Calu3 (cell line): Measurements from ENCODE around the gene CYB561D2. TPM values are rescaled to one million over a fixed set of nuclear protein-coding genes. Genes with fewer than 3 reads are reported as not detected.

Source experiments
- BruUV-seq: library from RNA; stranded (reverse); fragments of 400-500 nt; replicated peaks from 2 replicates; lab custom pipeline; 2021; lab: Mats Ljungman, UMichigan
- CTCF ChIA-PET: fragments of 300-600 bp; sonication (Branson Sonifier 250); formaldehyde crosslinking; loops from one replicate; lab custom pipeline; 2022; ENCODE audit warnings: antibody characterized with exemption; lab: Charles Lee
- DNase-seq: peaks from one replicate; pipeline ENCODE4 v3.0.0; 2022
- H3K27ac Mint-ChIP-seq: one replicate; pipeline ENCODE4 v1.8.0; 2022; ENCODE audit warnings: mixed read lengths; ENCODE audit not compliant: unreplicated experiment
- H3K27me3 Mint-ChIP-seq: one replicate; pipeline ENCODE4 v1.8.0; 2022; ENCODE audit warnings: mixed read lengths; ENCODE audit not compliant: unreplicated experiment
- H3K36me3 Mint-ChIP-seq: one replicate; pipeline ENCODE4 v1.8.0; 2022; ENCODE audit warnings: mild to moderate bottlenecking, moderate library complexity, mixed read lengths; ENCODE audit not compliant: insufficient read depth, unreplicated experiment
- H3K4me1 Mint-ChIP-seq: one replicate; pipeline ENCODE4 v1.8.0; 2022; ENCODE audit warnings: mild to moderate bottlenecking, low read depth, mixed read lengths; ENCODE audit not compliant: unreplicated experiment
- H3K4me3 Mint-ChIP-seq: one replicate; pipeline ENCODE4 v1.8.0; 2022; ENCODE audit warnings: mild to moderate bottlenecking, low read depth, moderate library complexity, mixed read lengths; ENCODE audit not compliant: unreplicated experiment
- H3K9me3 Mint-ChIP-seq: one replicate; pipeline ENCODE4 v1.8.0; 2022; ENCODE audit warnings: low read depth, mixed read lengths; ENCODE audit not compliant: unreplicated experiment
- intact Hi-C: fragments of 100-400 bp; cut with micrococcal nuclease; formaldehyde crosslinking; loops from one replicate; pipeline ENCODE4 v1.10.0; 2022; ENCODE audit not compliant: unreplicated experiment
- total RNA-seq: library from RNA; stranded (reverse); gene quantifications from 2 replicates; pipeline ENCODE4 v1.2.3, GENCODE V29; 2022
- TF ChIP-seq, protein P1 (sequence below): fragments of 200-600 bp; IDR thresholded peaks from one replicate; pipeline ENCODE4 v1.8.0; 2022; ENCODE audit warnings: antibody characterized with exemption; ENCODE audit not compliant: unreplicated experiment

Gene CYB561D2
- total RNA-seq, 1 experiment from 2014 or later = 19.4 TPM

DNA sequence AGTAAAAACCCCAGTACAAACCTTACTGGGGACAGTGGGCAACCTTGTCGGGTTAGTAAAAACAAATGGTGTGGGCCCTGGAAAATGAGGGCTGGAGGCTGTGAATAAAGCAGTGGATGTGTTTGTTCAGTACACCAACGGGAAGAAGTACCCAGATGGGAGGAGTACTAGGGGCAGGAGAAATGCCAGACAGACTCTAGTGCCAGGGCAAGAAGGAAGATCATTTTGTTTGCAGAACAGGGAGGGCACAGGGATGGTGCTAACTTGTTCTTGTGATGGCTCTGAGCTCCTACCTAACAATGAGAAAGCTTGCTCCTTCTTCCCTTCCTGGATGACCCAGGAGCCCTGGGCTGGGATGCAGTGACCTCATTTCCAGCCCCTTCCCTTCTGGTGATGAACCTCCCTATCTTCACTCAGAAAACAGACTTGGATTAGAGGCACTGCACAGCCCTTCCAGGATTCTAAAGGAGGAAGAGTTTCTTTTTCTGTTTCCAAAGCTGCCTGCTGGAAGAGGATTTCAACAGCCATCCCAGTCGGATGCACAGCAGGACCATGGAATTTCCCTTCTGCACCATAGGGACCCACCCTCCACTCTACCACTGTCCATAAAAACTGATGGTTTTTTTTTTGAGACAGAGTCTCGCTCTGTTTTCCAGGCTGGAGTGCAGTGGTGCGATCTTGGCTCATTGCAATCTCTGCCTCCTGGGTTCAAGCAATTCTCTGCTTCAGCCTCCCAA is 16.2 kb upstream of the CYB561D2 start:
- no peak overlapping the region for H3K27ac Mint-ChIP-seq
- no TSS peak for BruUV-seq
- CTCF ChIA-PET = interaction anchor here (0.7 kb wide), 1 partner anchor 113 kb away, joined by 3 read pairs; no protein-coding TSS in a partner anchor
- H3K4me1 Mint-ChIP-seq = peaks cover 11% of the 10 kb centered on the region
- TF ChIP-seq, protein P1, sequence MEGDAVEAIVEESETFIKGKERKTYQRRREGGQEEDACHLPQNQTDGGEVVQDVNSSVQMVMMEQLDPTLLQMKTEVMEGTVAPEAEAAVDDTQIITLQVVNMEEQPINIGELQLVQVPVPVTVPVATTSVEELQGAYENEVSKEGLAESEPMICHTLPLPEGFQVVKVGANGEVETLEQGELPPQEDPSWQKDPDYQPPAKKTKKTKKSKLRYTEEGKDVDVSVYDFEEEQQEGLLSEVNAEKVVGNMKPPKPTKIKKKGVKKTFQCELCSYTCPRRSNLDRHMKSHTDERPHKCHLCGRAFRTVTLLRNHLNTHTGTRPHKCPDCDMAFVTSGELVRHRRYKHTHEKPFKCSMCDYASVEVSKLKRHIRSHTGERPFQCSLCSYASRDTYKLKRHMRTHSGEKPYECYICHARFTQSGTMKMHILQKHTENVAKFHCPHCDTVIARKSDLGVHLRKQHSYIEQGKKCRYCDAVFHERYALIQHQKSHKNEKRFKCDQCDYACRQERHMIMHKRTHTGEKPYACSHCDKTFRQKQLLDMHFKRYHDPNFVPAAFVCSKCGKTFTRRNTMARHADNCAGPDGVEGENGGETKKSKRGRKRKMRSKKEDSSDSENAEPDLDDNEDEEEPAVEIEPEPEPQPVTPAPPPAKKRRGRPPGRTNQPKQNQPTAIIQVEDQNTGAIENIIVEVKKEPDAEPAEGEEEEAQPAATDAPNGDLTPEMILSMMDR = no peak
- H3K27me3 Mint-ChIP-seq = peaks cover 8% of the 10 kb centered on the region
- H3K4me3 Mint-ChIP-seq = no peak overlapping the region
- H3K36me3 Mint-ChIP-seq = peaks cover 43% of the 10 kb centered on the region
- H3K9me3 Mint-ChIP-seq = no peaks in the 10 kb centered on the region
- no peak for DNase-seq
- intact Hi-C loops = no loop called here

DNA sequence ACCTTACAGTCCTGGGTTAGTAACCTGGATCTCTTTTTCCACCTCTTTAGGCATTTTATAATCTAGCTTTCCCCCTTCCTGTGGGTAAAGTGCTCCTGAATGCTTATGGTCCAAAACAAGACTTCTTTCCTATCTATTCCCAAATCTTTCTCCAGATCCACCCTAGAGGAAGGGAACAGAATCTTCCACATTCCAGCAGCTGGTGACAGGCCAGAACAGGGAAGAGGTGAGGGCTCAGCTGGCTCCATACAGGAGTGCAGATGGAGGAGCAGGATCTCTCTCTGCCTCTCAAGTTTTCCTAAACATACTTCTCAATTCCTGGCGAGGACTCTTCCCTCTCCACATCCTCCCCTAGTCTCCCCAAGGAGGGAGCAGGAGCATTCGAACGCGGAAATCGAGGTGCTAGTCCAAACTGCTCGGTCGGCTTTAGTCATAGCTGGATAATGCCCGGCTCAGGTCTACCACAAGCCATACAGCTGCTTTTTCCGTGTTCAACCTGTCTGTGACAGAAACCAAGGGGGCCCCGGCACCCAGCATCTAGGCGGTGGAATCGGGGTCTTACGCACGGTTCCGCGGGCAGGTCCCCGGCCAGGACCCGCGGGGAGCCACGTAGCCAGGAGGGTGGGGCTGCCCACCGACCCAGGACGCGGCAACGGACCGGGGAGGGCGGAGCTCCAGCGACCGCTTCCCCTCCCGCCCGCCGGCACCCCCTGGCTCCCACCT is 14.0 kb upstream of the CYB561D2 start:
- Mint-ChIP-seq H3K27me3 (peaks cover 18% of the 10 kb centered on the region), H3K36me3 (peaks cover 37% of the 10 kb centered on the region), H3K4me3 (peak overlapping the region; percentile 93), H3K9me3 (no peaks in the 10 kb centered on the region), H3K4me1 (peaks cover 11% of the 10 kb centered on the region), H3K27ac (peak overlapping the region; percentile 82)
- TF ChIP-seq, protein P1 = no peak
- intact Hi-C loops = no loop called here
- DNase-seq = no peak
- TSS peak; percentile 70 for BruUV-seq
- CTCF ChIA-PET = interaction anchor here (0.7 to 2.7 kb wide), 15 partner anchors 9 to 109 kb away, joined by 3 to 15 read pairs (median 3); partner anchors contain the start of genes CYB561D2, LSMEM2, NPRL2 and SEMA3B

DNA sequence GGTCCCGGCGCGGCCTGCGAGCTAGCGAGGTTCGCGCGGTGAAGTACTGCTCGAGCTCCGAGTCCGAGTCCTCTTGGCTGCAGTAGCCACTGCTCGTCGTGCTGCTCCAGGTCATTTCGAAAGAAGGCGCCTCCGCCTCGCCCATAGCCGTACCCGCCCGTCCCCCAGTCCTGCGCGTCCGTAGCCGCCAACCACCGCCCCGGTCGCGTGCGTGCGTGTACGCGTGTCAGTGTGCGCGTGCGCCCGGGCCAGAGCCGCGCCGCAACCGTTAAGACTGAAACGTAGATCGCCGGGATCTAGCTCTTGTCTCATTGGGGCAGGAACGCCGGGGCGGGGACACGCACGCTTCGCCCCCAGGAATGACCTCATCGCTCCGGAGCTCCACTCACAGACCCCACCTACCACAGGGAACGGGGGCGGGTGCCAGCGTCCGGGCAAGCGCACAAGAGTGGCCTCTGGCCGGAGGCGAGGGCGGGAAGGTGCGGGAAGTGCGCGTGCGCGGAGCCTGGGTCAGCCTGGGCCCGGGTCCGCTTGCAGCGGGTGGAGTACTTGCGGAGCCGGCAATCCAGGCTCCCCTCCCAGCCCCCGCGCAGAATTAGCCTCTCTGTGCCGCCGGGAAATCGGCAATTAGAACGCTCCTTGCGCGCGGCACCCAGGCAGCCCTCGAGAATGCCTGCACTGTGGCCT is 13.3 kb upstream of the CYB561D2 start:
- no peaks in the 10 kb centered on the region for H3K9me3 Mint-ChIP-seq

More for the DNA sequence above, 13.3 kb upstream of the CYB561D2 start:
- Mint-ChIP-seq H3K27me3 (peaks cover 18% of the 10 kb centered on the region), H3K4me3 (peak overlapping the region; percentile 93), H3K27ac (peak overlapping the region; percentile 82), H3K36me3 (peaks cover 37% of the 10 kb centered on the region), H3K4me1 (peaks cover 11% of the 10 kb centered on the region)
- intact Hi-C loops = no loop called here
- no TSS peak for BruUV-seq
- CTCF ChIA-PET = interaction anchor here (0.6 to 2.7 kb wide), 14 partner anchors 8 to 110 kb away, joined by 3 to 15 read pairs (median 4); partner anchors contain the start of genes CYB561D2, IFRD2, LSMEM2 and NPRL2
- DNase-seq = peak; percentile 98
- TF ChIP-seq, protein P1 = no peak
